ENCODE measurements around the gene RGP1.

RGP1 gene

GRCh38 chr9:35748858-35749514, at the start of gene RGP1, which contains the start of gene GBA2:
Gene RGP1 (plus strand): TSS chr9:35749287. CDS start chr9:35749756, 469 bp downstream.
Gene GBA2 (minus strand): TSS chr9:35749228. CDS start chr9:35748704, 524 bp downstream.
- H3K4me3 ChIP-seq (replicated peaks; ENCODE audit: low read depth, low read length): peak within 1 kb of the TSS; percentile 93
- TF ChIP-seq CTCF (IDR thresholded peaks at IDR 0.05; ENCODE audit: low read depth, low read length, missing control alignments): no peak
- no peak for DNase-seq (ENCODE audit: extremely low read depth, low read depth)

- no peak for TF ChIP-seq CTCF (IDR thresholded peaks at IDR 0.05; ENCODE audit: low read depth, low read length, missing control alignments)
- DNase-seq (ENCODE audit: extremely low read depth, low read depth): no peak
- H3K4me3 ChIP-seq (replicated peaks; ENCODE audit: low read depth, low read length): no peak overlapping the region
Observed at GRCh38 chr9:35700031-35700430, 49.1 kb upstream of the RGP1 start.

- no peak for DNase-seq (ENCODE audit: extremely low read depth, low read depth)
- no peak for TF ChIP-seq CTCF (IDR thresholded peaks at IDR 0.05; ENCODE audit: low read depth, low read length, missing control alignments)
- no peak overlapping the region for H3K4me3 ChIP-seq (replicated peaks; ENCODE audit: low read depth, low read length)
Observed at GRCh38 chr9:35700942-35701341, 48.1 kb upstream of the RGP1 start.

GRCh38 chr9:35702696-35703095, 46.4 kb upstream of the RGP1 start:
- no peak for TF ChIP-seq CTCF (IDR thresholded peaks at IDR 0.05; ENCODE audit: low read depth, low read length, missing control alignments)
- DNase-seq (ENCODE audit: extremely low read depth, low read depth): no peak
- H3K4me3 ChIP-seq (replicated peaks; ENCODE audit: low read depth, low read length): no peak overlapping the region

- no peak for DNase-seq (ENCODE audit: extremely low read depth, low read depth)
- no peak overlapping the region for H3K4me3 ChIP-seq (replicated peaks; ENCODE audit: low read depth, low read length)
- no peak for TF ChIP-seq CTCF (IDR thresholded peaks at IDR 0.05; ENCODE audit: low read depth, low read length, missing control alignments)
Observed at GRCh38 chr9:35703906-35704672, 45.0 kb upstream of the RGP1 start.

GRCh38 chr9:35705372-35705771, 43.7 kb upstream of the RGP1 start:
- DNase-seq (ENCODE audit: extremely low read depth, low read depth): no peak
- TF ChIP-seq CTCF (IDR thresholded peaks at IDR 0.05; ENCODE audit: low read depth, low read length, missing control alignments): no peak
- H3K4me3 ChIP-seq (replicated peaks; ENCODE audit: low read depth, low read length): no peak overlapping the region
